Panc1 (cell line): ENCODE data around the gene RGN. TPM values are rescaled to one million over a fixed set of nuclear protein-coding genes. Genes with fewer than 3 reads are reported as not detected.

ENCODE experiments used
- ATAC-seq: fragments of 200-7000 bp; cut with Tn5 transposase; 2 replicates; pipeline ENCODE4 v1.9.1; 2020; ENCODE audit warnings: mild to moderate bottlenecking, moderate library complexity
- BruUV-seq: library from RNA; stranded (reverse); fragments of 400-500 nt; replicated peaks from 2 replicates; lab custom pipeline; 2021; lab: Mats Ljungman, UMichigan
- CTCF ChIA-PET: fragments of 300-600 bp; sonication (Branson Sonifier 250); formaldehyde crosslinking; loops from one replicate; lab custom pipeline; 2022; ENCODE audit warnings: antibody characterized with exemption; lab: Charles Lee
- POLR2A ChIA-PET: fragments of 300-600 bp; sonication (Branson Sonifier 250); formaldehyde crosslinking; loops from one replicate; lab custom pipeline; 2022; ENCODE audit warnings: antibody characterized with exemption; lab: Charles Lee
- DNase-seq: peaks from one replicate; pipeline ENCODE4 v3.0.0-alpha.2; 2010; ENCODE audit warnings: low read depth, low spot score
- H3K27ac ChIP-seq: 2 replicates; pipeline ENCODE4 v1.5.1; 2011; ENCODE audit warnings: mild to moderate bottlenecking, low read length, inconsistent platforms
- H3K27me3 ChIP-seq: fragments of 200-500 bp; sonication (Bioruptor generic); 2 replicates; pipeline ENCODE4 v1.6.0; 2014; ENCODE audit warnings: low read length, inconsistent platforms; ENCODE audit not compliant: control insufficient read depth, insufficient read depth
- H3K36me3 ChIP-seq: fragments of 200-500 bp; sonication (Bioruptor generic); 2 replicates; pipeline ENCODE4 v1.5.1; 2014; ENCODE audit warnings: inconsistent platforms, mild to moderate bottlenecking, low read length, moderate library complexity; ENCODE audit not compliant: control insufficient read depth, insufficient read depth
- H3K4me1 ChIP-seq: 2 replicates; pipeline ENCODE4 v1.5.1; 2011; ENCODE audit warnings: inconsistent platforms, mild to moderate bottlenecking, low read length, moderate library complexity; ENCODE audit not compliant: control insufficient read depth, insufficient read depth
- H3K4me3 ChIP-seq, 2 experiments: 2 replicates each; pipeline ENCODE4 v1.5.1; 2011 to 2012; ENCODE audit warnings: low read depth in 2 of 2, low read length in 2 of 2, mild to moderate bottlenecking in 2 of 2, inconsistent platforms in 1 of 2, moderate library complexity in 1 of 2
- H3K9me3 ChIP-seq: fragments of 200-500 bp; sonication (Bioruptor generic); 2 replicates; pipeline ENCODE4 v1.5.1; 2014; ENCODE audit warnings: low read depth, mild to moderate bottlenecking, inconsistent platforms, low read length, moderate library complexity; ENCODE audit not compliant: control insufficient read depth, insufficient read depth
- POLR2AphosphoS5 ChIP-seq: IDR thresholded peaks from 2 replicates; pipeline ENCODE4 v1.6.1; 2012; ENCODE audit warnings: mild to moderate bottlenecking, low read depth, low read length, moderate library complexity
- SIN3A ChIP-seq: IDR thresholded peaks from 2 replicates; pipeline ENCODE4 v1.6.1; 2012; ENCODE audit warnings: low read depth, mild to moderate bottlenecking, low read length, moderate library complexity, borderline replicate concordance; ENCODE audit not compliant: insufficient read depth
- TCF7L2 ChIP-seq: IDR thresholded peaks from 2 replicates; pipeline ENCODE4 v1.6.1; 2011; ENCODE audit warnings: mild to moderate bottlenecking, low read depth, low read length, inconsistent platforms
- in situ Hi-C: cut with HindIII; loops from 2 replicates; pipeline ENCODE4 v1.10.0; 2016; ENCODE audit warnings: low sequenced_read_pairs, low pct_unique_long_range_greater_than_20kb
- intact Hi-C: fragments of 100-400 bp; cut with micrococcal nuclease; formaldehyde crosslinking; loops from one replicate; pipeline ENCODE4 v1.10.0; 2022; ENCODE audit not compliant: unreplicated experiment
- total RNA-seq: library from RNA; stranded (reverse); gene quantifications from one replicate; pipeline ENCODE4 v1.2.1, GENCODE V29; 2021; ENCODE audit not compliant: unreplicated experiment
- TF ChIP-seq, protein P1 (sequence below): fragments of 450-650 bp; IDR thresholded peaks from 2 replicates; pipeline ENCODE4 v1.5.1; 2017; ENCODE audit warnings: mild to moderate bottlenecking
- TF ChIP-seq, protein P2 (sequence below), 2 experiments: IDR thresholded peaks; 2 replicates each; pipeline ENCODE4 v1.6.1; 2011 to 2012; ENCODE audit warnings: low read depth in 2 of 2, control low read depth in 1 of 2, low read length in 1 of 2, mild to moderate bottlenecking in 1 of 2, moderate library complexity in 1 of 2; ENCODE audit not compliant: insufficient read depth in 1 of 2

Gene RGN
- total RNA-seq, 1 experiment from 2014 or later: 3.4 TPM

DNA sequence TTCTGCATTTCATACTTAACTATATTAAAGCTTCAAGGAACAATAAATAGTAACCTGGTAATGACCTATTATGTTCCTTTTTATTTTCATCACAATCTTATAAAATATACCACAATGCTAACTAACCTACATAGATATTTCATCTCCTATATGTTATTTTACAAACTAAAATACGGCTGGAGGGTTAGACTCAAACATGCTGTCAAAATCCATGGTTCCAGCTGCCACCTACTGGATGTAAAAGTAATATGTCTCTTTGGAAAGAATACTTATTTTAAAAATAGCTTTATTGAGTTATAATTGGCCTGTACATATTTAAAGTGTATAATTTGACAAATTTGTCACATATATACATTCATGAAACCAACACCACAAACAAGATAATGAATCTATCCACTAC lies 15.0 kb downstream of the RGN start:
- TF ChIP-seq SIN3A (no peak), TCF7L2 (no peak), POLR2AphosphoS5 (no peak)
- TF ChIP-seq, protein P1, sequence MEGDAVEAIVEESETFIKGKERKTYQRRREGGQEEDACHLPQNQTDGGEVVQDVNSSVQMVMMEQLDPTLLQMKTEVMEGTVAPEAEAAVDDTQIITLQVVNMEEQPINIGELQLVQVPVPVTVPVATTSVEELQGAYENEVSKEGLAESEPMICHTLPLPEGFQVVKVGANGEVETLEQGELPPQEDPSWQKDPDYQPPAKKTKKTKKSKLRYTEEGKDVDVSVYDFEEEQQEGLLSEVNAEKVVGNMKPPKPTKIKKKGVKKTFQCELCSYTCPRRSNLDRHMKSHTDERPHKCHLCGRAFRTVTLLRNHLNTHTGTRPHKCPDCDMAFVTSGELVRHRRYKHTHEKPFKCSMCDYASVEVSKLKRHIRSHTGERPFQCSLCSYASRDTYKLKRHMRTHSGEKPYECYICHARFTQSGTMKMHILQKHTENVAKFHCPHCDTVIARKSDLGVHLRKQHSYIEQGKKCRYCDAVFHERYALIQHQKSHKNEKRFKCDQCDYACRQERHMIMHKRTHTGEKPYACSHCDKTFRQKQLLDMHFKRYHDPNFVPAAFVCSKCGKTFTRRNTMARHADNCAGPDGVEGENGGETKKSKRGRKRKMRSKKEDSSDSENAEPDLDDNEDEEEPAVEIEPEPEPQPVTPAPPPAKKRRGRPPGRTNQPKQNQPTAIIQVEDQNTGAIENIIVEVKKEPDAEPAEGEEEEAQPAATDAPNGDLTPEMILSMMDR: peak; percentile 53; the same call in 1 of the 2 replicates
- TF ChIP-seq, protein P2, sequence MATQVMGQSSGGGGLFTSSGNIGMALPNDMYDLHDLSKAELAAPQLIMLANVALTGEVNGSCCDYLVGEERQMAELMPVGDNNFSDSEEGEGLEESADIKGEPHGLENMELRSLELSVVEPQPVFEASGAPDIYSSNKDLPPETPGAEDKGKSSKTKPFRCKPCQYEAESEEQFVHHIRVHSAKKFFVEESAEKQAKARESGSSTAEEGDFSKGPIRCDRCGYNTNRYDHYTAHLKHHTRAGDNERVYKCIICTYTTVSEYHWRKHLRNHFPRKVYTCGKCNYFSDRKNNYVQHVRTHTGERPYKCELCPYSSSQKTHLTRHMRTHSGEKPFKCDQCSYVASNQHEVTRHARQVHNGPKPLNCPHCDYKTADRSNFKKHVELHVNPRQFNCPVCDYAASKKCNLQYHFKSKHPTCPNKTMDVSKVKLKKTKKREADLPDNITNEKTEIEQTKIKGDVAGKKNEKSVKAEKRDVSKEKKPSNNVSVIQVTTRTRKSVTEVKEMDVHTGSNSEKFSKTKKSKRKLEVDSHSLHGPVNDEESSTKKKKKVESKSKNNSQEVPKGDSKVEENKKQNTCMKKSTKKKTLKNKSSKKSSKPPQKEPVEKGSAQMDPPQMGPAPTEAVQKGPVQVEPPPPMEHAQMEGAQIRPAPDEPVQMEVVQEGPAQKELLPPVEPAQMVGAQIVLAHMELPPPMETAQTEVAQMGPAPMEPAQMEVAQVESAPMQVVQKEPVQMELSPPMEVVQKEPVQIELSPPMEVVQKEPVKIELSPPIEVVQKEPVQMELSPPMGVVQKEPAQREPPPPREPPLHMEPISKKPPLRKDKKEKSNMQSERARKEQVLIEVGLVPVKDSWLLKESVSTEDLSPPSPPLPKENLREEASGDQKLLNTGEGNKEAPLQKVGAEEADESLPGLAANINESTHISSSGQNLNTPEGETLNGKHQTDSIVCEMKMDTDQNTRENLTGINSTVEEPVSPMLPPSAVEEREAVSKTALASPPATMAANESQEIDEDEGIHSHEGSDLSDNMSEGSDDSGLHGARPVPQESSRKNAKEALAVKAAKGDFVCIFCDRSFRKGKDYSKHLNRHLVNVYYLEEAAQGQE (IDR thresholded peaks at IDR 0.05; ENCODE audit: insufficient read depth in 1 of 2, low read depth in 2 of 2, low read length in 1 of 2): no peak
- H3K36me3 ChIP-seq: no peaks in the 10 kb centered on the region
- intact Hi-C loops (loop anchor here (5.0 to 10.0 kb wide), 2 partner anchors 188 to 291 kb away; no protein-coding TSS in a partner anchor), in situ Hi-C loops (no loop called here)
- ChIA-PET POLR2A (interaction anchor here (0.6 kb wide), 1 partner anchor 13 kb away, joined by 3 read pairs; no protein-coding TSS in a partner anchor), CTCF (interaction anchor here (0.6 kb wide), 2 partner anchors 22 to 31 kb away, joined by 4 to 5 read pairs; no protein-coding TSS in a partner anchor)
- ATAC-seq (no peak), DNase-seq (peak; percentile 1)
- no peaks in the 10 kb centered on the region for H3K4me1 ChIP-seq
- H3K9me3 ChIP-seq: no peaks in the 10 kb centered on the region
- H3K4me3 ChIP-seq: no peak overlapping the region
- H3K27ac ChIP-seq: no peak overlapping the region
- no TSS peak for BruUV-seq
- no peaks in the 10 kb centered on the region for H3K27me3 ChIP-seq

DNA sequence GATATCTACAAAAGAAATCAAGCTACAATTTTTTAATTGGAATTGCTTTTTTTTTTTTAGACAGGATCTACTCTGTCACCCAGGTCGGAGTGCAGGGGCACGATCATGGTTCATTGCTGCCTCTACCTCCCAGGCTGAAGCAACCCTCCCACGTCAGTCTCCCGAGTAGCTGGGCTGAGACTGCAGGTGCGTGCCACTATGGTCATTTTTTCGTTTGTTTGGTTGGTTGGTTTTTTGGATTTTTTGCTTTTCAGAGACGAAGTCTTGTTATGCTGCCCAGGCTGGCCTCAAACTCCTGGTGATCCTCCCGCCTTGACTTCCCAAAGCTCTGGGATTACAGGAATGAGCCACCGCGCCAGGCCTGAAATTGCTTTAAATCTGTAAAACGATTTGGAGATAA lies 15.6 kb downstream of the RGN start:
- H3K4me1 ChIP-seq: no peaks in the 10 kb centered on the region
- TF ChIP-seq POLR2AphosphoS5 (no peak), SIN3A (no peak)
- POLR2A ChIA-PET: interaction anchor here (0.6 kb wide), 1 partner anchor 13 kb away, joined by 3 read pairs; no protein-coding TSS in a partner anchor
- CTCF ChIA-PET: interaction anchor here (0.6 kb wide), 1 partner anchor 32 kb away, joined by 5 read pairs; no protein-coding TSS in a partner anchor
- intact Hi-C loops: loop anchor here (5.0 to 10.0 kb wide), 2 partner anchors 189 to 292 kb away; no protein-coding TSS in a partner anchor
- no peak overlapping the region for H3K27ac ChIP-seq
- BruUV-seq: no TSS peak
- no peaks in the 10 kb centered on the region for H3K27me3 ChIP-seq
- H3K36me3 ChIP-seq: no peaks in the 10 kb centered on the region
- in situ Hi-C loops: no loop called here
- no peaks in the 10 kb centered on the region for H3K9me3 ChIP-seq
- H3K4me3 ChIP-seq: no peak overlapping the region
- ATAC-seq (no peak), DNase-seq (no peak)

DNA sequence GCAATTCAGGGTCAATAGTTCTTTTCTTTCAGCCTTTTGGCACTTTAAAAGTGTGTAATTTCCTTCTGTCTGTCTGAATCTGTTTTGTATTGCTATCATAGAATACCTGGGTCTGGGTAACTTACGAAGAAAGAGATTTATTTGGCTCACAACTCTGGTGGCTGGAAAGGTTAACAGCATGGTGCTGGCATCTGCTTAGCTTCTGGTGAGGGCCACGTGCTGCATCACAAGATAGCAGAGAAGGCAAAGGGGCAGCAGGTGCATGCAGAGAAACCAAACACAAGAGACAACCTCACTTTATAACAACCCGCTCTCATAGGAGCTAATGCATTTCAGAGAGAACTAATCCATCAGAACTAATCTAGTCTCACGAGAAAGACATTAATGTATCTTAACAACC lies 18.8 kb downstream of the RGN start:
- Histone ChIP-seq H3K4me3 (no peak overlapping the region), H3K36me3 (no peaks in the 10 kb centered on the region), H3K9me3 (no peaks in the 10 kb centered on the region), H3K27ac (no peak overlapping the region), H3K27me3 (no peaks in the 10 kb centered on the region), H3K4me1 (no peaks in the 10 kb centered on the region)
- no TSS peak for BruUV-seq
- ChIA-PET POLR2A (interaction anchor here (0.6 kb wide), 1 partner anchor 17 kb away, joined by 3 read pairs; no protein-coding TSS in a partner anchor), CTCF (no interaction called here)
- TF ChIP-seq TCF7L2 (no peak), SIN3A (no peak), POLR2AphosphoS5 (no peak)
- TF ChIP-seq, protein P1: no peak
- TF ChIP-seq, protein P2 (IDR thresholded peaks at IDR 0.05; ENCODE audit: insufficient read depth in 1 of 2, low read depth in 2 of 2, low read length in 1 of 2): no peak
- no peak for DNase-seq
- no peak for ATAC-seq
- in situ Hi-C loops: no loop called here
- intact Hi-C loops: loop anchor here (10.0 kb wide), 1 partner anchor 192 kb away; no protein-coding TSS in a partner anchor
